H9 (cell line): ENCODE measurements around the gene OR2T4. TPM values are rescaled to one million over a fixed set of nuclear protein-coding genes. Genes with fewer than 3 reads are reported as not detected.

ENCODE experiments used
- DNase-seq: peaks from one replicate; pipeline ENCODE4 v3.0.0-alpha.2; 2017
- H2AFZ ChIP-seq: one replicate; pipeline ENCODE4 v1.6.1; 2013; ENCODE audit warnings: mild to moderate bottlenecking, low read length, control low read depth, moderate library complexity
- H2AK5ac ChIP-seq: 2 replicates; pipeline ENCODE4 v1.6.1; 2013; ENCODE audit warnings: low read length, control low read depth, mixed read lengths; ENCODE audit not compliant: insufficient read length
- H2BK120ac ChIP-seq: one replicate; pipeline ENCODE4 v1.6.1; 2013; ENCODE audit warnings: low read depth, mild to moderate bottlenecking, low read length, control low read depth, inconsistent platforms; ENCODE audit not compliant: poor library complexity, severe bottlenecking
- H2BK12ac ChIP-seq: 2 replicates; pipeline ENCODE4 v1.6.1; 2013; ENCODE audit warnings: low read length, control low read depth, mixed read lengths, low read depth; ENCODE audit not compliant: insufficient read length
- H2BK15ac ChIP-seq: 2 replicates; pipeline ENCODE4 v1.6.1; 2013; ENCODE audit warnings: low read depth, low read length, control low read depth
- H2BK20ac ChIP-seq: one replicate; pipeline ENCODE4 v1.6.1; 2013; ENCODE audit warnings: low read depth, mild to moderate bottlenecking, low read length, control low read depth, inconsistent platforms; ENCODE audit not compliant: poor library complexity, severe bottlenecking
- H2BK5ac ChIP-seq: 2 replicates; pipeline ENCODE4 v1.6.1; 2013; ENCODE audit warnings: low read length, control low read depth, mixed read lengths; ENCODE audit not compliant: insufficient read length
- H3K14ac ChIP-seq: 2 replicates; pipeline ENCODE4 v1.6.1; 2013; ENCODE audit warnings: low read length, control low read depth; ENCODE audit not compliant: insufficient read depth
- H3K18ac ChIP-seq: 2 replicates; pipeline ENCODE4 v1.6.1; 2013; ENCODE audit warnings: low read depth, mild to moderate bottlenecking, mixed read lengths, low read length, control low read depth; ENCODE audit not compliant: insufficient read length
- H3K23ac ChIP-seq: 2 replicates; pipeline ENCODE4 v1.6.1; 2013; ENCODE audit warnings: low read length, control low read depth, mixed read lengths, low read depth; ENCODE audit not compliant: insufficient read length
- H3K23me2 ChIP-seq: 2 replicates; pipeline ENCODE4 v1.6.1; 2013; ENCODE audit warnings: low read depth, mild to moderate bottlenecking, mixed read lengths, low read length, control low read depth; ENCODE audit not compliant: insufficient read length, poor library complexity, severe bottlenecking
- H3K27ac ChIP-seq: 2 replicates; pipeline ENCODE4 v1.5.1; 2013; ENCODE audit warnings: low read length, control low read depth, mixed read lengths, low read depth; ENCODE audit not compliant: insufficient read length
- H3K27me3 ChIP-seq: 2 replicates; pipeline ENCODE4 v1.6.1; 2013; ENCODE audit warnings: low read length, control low read depth, inconsistent platforms; ENCODE audit not compliant: insufficient read depth
- H3K4ac ChIP-seq: 2 replicates; pipeline ENCODE4 v1.6.1; 2013; ENCODE audit warnings: low read depth, mild to moderate bottlenecking, control low read depth, inconsistent platforms, low read length, moderate library complexity
- H3K4me1 ChIP-seq: 2 replicates; pipeline ENCODE4 v1.6.1; 2013; ENCODE audit warnings: low read length, control low read depth, inconsistent platforms; ENCODE audit not compliant: insufficient read depth
- H3K4me2 ChIP-seq: 2 replicates; pipeline ENCODE4 v1.6.1; 2013; ENCODE audit warnings: low read length, control low read depth, mixed read lengths; ENCODE audit not compliant: insufficient read length, insufficient read depth
- H3K56ac ChIP-seq: 2 replicates; pipeline ENCODE4 v1.6.1; 2013; ENCODE audit warnings: low read depth, mild to moderate bottlenecking, mixed read lengths, low read length, control low read depth; ENCODE audit not compliant: insufficient read length
- H3K79me1 ChIP-seq: 2 replicates; pipeline ENCODE4 v1.6.1; 2013; ENCODE audit warnings: low read depth, mild to moderate bottlenecking, moderate library complexity, low read length, control low read depth, inconsistent platforms; ENCODE audit not compliant: insufficient read depth, poor library complexity, severe bottlenecking
- H3K79me2 ChIP-seq: 2 replicates; pipeline ENCODE4 v1.6.1; 2013; ENCODE audit warnings: low read length, control low read depth, inconsistent platforms; ENCODE audit not compliant: insufficient read depth
- H3K9ac ChIP-seq: 2 replicates; pipeline ENCODE4 v1.6.1; 2013; ENCODE audit warnings: low read length, control low read depth, mixed read lengths; ENCODE audit not compliant: insufficient read length; ENCODE audit errors: extremely low read depth
- H3K9me3 ChIP-seq: one replicate; pipeline ENCODE4 v1.6.1; 2013; ENCODE audit warnings: low read depth, low read length, inconsistent platforms; ENCODE audit not compliant: control insufficient read depth
- H3T11ph ChIP-seq: one replicate; pipeline ENCODE4 v1.6.1; 2013; ENCODE audit warnings: mild to moderate bottlenecking, low read length, control low read depth, inconsistent platforms
- H4K20me1 ChIP-seq: one replicate; pipeline ENCODE4 v1.6.1; 2013; ENCODE audit not compliant: control insufficient read depth, insufficient read length, insufficient read depth
- H4K5ac ChIP-seq: 2 replicates; pipeline ENCODE4 v1.6.1; 2013; ENCODE audit warnings: low read depth, mild to moderate bottlenecking, mixed read lengths, low read length, control low read depth; ENCODE audit not compliant: insufficient read length
- H4K8ac ChIP-seq: replicated peaks from 2 replicates; pipeline ENCODE4 v1.6.1; 2013; ENCODE audit warnings: low read length, control low read depth, mixed read lengths, low read depth; ENCODE audit not compliant: insufficient read length
- H4K91ac ChIP-seq: 2 replicates; pipeline ENCODE4 v1.6.1; 2013; ENCODE audit warnings: low read depth, mild to moderate bottlenecking, moderate library complexity, mixed read lengths, low read length, control low read depth; ENCODE audit not compliant: insufficient read length
- H3K27ac Mint-ChIP-seq, 3 experiments: 2 replicates in 2 of 3; 3 replicates in 1 of 3; pipeline ENCODE4 v1.8.0; 2020 to 2021; ENCODE audit warnings: mixed read lengths in 3 of 3, mild to moderate bottlenecking in 1 of 3, moderate library complexity in 1 of 3
- H3K27me3 Mint-ChIP-seq: 2 replicates; pipeline ENCODE4 v1.8.0; 2021; ENCODE audit warnings: low read depth, mild to moderate bottlenecking, moderate library complexity, mixed read lengths
- H3K36me3 Mint-ChIP-seq, 3 experiments: 2 replicates in 2 of 3; 3 replicates in 1 of 3; pipeline ENCODE4 v1.8.0; 2020 to 2021; ENCODE audit warnings: low read depth in 3 of 3, mixed read lengths in 3 of 3; ENCODE audit not compliant: insufficient read depth in 1 of 3
- H3K4me1 Mint-ChIP-seq, 2 experiments: 2 replicates each; pipeline ENCODE4 v1.8.0; 2020; ENCODE audit warnings: mixed read lengths in 2 of 2
- H3K4me3 Mint-ChIP-seq, 2 experiments: 2 replicates in 1 of 2; 3 replicates in 1 of 2; pipeline ENCODE4 v1.8.0; 2020 to 2021; ENCODE audit warnings: mild to moderate bottlenecking in 2 of 2, mixed read lengths in 2 of 2, moderate library complexity in 1 of 2
- H3K9me3 Mint-ChIP-seq, 2 experiments: 2 replicates in 1 of 2; 3 replicates in 1 of 2; pipeline ENCODE4 v1.8.0; 2020; ENCODE audit warnings: mild to moderate bottlenecking in 2 of 2, mixed read lengths in 2 of 2, moderate library complexity in 1 of 2
- WGBS: extraction: QIAGEN DNeasy Blood & Tissue Kit; methylation state at CpG from one replicate; pipeline ENCODE4 v1.1.7; 2013; ENCODE audit warnings: missing lambda C conversion rate, low lambda C conversion rate, mixed read lengths; ENCODE audit not compliant: insufficient read length; ENCODE audit errors: extremely low coverage; 5-methylcytosine and 5-hydroxymethylcytosine counted together
- total RNA-seq: library from RNA; stranded (reverse); gene quantifications from 2 replicates; pipeline ENCODE4 v1.2.1, GENCODE V29; 2021
- TF ChIP-seq, protein P1 (sequence below): fragments of 200-600 bp; sonication (generic); conservative IDR thresholded peaks from 3 replicates; pipeline ENCODE4 v1.8.0; 2021; ENCODE audit warnings: antibody characterized with exemption, mild to moderate bottlenecking

Gene OR2T4
- total RNA-seq, 1 experiment from 2014 or later: not detected

DNA sequence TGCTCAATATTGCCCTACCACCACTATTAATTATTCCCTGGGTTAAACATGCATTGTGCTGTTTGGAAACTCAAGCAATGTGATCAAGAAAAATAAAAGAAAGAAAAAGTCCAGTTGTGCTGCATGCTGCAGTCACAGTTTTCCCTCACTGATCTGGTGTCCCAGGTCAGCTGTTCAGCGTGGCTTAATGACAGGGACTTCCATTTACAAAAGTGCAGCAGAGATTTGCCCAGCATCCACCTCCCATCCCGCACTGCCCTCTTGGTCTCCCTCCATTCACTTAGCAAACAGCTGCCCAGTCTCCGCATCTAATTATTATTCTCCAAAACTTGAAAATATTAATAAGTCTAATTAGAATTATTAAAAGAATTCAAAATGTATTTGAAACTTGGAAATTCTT, 2.0 kb upstream of the OR2T4 start:
- Histone ChIP-seq H3K14ac (no peak overlapping the region), H3K56ac (no peak overlapping the region), H2AFZ (no peak overlapping the region), H3K9me3 (peaks cover 77% of the 10 kb centered on the region), H3K27ac (no peak overlapping the region), H2BK20ac (no peak overlapping the region), H2BK5ac (no peak overlapping the region), H4K5ac (no peak overlapping the region), H3K9ac (no peak overlapping the region), H3K4me1 (no peaks in the 10 kb centered on the region), H3K27me3 (no peaks in the 10 kb centered on the region), H3K18ac (no peak overlapping the region), H3T11ph (no peak overlapping the region), H3K4ac (no peak overlapping the region), H2BK15ac (no peak overlapping the region), H3K4me2 (no peak overlapping the region), H4K8ac (no peak overlapping the region), H3K79me1 (no peaks in the 10 kb centered on the region), H2BK12ac (no peak overlapping the region), H2AK5ac (no peak overlapping the region), H3K79me2 (no peaks in the 10 kb centered on the region), H3K23ac (no peak overlapping the region), H4K91ac (no peak overlapping the region), H2BK120ac (no peak overlapping the region), H3K23me2 (no peaks in the 10 kb centered on the region), H4K20me1 (no peaks in the 10 kb centered on the region)
- Mint-ChIP-seq H3K36me3 (peaks cover 0 to 26% (median 7%) of the 10 kb centered on the region in 3 experiments; a peak in 3 of 7 replicates), H3K4me1 (no peaks in the 10 kb centered on the region), H3K27ac (no peak overlapping the region), H3K9me3 (peaks cover 79 to 85% of the 10 kb centered on the region in 2 experiments), H3K4me3 (no peak overlapping the region), H3K27me3 (no peaks in the 10 kb centered on the region)
- TF ChIP-seq, protein P1, sequence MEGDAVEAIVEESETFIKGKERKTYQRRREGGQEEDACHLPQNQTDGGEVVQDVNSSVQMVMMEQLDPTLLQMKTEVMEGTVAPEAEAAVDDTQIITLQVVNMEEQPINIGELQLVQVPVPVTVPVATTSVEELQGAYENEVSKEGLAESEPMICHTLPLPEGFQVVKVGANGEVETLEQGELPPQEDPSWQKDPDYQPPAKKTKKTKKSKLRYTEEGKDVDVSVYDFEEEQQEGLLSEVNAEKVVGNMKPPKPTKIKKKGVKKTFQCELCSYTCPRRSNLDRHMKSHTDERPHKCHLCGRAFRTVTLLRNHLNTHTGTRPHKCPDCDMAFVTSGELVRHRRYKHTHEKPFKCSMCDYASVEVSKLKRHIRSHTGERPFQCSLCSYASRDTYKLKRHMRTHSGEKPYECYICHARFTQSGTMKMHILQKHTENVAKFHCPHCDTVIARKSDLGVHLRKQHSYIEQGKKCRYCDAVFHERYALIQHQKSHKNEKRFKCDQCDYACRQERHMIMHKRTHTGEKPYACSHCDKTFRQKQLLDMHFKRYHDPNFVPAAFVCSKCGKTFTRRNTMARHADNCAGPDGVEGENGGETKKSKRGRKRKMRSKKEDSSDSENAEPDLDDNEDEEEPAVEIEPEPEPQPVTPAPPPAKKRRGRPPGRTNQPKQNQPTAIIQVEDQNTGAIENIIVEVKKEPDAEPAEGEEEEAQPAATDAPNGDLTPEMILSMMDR: no peak
- WGBS: no CpG with 5 or more reads among the region's 3 CpGs
- DNase-seq: no peak
